NCI-H2107 treated with DMSO at 0.1 percent for 48 hours (cell line): Measurements from ENCODE around the gene NEDD4L.

Experiments used
- DNase-seq: peaks from one replicate; lab custom pipeline; 2025; ENCODE audit not compliant: unreplicated experiment; lab: John Stamatoyannopoulos, UW

NEDD4L gene

GRCh38 chr18:58114766-58115165 is 70.7 kb downstream of the NEDD4L start:
- DNase-seq, result no peak

DNA sequence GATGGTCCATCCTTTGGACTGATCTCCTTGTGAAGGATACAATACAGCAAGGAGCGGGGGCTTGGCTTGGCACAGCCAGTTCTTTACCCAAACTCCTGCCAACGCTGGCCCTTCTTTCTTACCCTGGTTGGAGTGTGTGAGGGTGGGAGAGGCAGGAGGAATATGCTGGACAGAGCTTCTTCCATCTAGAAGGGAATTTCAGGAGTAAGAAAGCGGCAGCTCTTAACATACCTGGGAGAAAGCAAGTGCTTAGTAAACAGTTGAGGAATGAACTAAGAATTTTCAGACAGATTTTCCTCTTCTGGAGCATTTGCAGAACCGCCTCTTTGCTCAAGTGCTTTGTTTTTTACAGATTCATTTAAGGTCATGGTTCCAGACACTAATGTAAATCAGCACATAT is 72.8 kb downstream of the NEDD4L start:
- DNase-seq, result no peak

DNA sequence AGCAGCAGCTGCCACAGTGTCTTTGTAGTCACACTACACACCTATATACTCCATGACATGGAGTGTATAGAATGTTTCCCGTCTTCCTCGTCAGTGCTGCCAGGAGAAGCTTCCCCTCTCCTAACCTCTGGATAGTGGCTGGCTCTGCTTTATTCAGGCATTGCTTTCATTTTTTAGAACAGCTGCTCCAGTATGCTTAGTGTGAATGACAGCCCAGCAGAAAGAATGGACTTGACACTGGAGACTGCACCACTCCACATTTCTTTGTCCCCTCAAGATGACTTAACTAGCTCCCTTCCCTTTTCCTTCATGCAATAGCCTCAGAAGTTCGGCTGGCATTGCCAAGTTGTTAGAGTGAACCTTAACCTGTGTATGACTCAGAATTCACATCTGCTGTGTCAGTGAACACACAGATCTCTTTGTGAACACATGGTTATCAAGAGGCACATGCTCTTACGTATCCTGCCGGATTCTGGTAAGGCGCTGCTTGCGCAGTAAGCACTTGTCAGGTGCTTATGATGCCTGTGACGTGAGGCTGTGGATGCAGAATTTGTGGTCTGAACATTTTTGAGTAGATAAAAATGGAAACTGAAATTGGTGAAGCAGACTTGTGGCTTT is 73.9 kb downstream of the NEDD4L start:
- peak; percentile 55 for DNase-seq

GRCh38 chr18:58118536-58118935 is 74.5 kb downstream of the NEDD4L start:
- DNase-seq, result no peak

DNA sequence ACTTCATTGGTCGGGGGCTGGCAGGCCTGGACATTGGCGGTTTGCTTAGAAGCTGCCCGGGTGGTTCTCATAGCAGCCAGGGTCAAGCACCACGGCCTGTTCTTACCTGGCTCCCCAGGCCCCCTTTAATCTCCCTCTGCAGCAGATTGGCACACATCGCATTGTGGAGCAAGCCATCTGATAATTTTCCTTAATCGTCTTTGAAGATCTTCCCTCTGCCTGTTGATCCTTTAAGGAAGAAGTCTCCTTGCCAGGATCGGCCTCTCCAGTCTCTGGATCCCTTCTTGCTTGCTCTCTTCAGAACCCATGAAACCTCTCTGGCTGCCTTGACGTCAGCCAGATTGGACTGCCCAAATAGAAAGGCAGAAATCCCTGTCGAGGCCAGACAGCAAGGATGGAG is 75.8 kb downstream of the NEDD4L start:
- DNase-seq, result no peak

DNA sequence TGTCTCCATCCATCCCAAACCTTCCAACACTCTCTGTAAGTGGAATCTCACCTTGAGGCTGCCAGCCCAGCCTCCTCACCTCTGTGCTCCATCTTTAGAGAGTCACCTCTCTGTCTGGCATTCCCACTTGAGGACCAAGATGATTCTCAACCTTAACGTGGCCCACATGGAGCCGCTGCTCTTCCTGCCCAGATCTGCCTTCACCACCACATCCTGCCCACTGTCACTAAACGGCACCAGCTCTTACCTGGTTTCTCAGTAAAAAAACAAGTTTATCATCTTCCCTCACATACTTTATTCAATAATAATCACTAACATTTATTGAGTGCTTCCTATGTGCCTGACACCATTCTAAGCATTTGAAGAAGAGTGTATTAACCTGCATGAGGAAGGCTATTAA is 80.4 kb downstream of the NEDD4L start:
- no peak for DNase-seq

DNA sequence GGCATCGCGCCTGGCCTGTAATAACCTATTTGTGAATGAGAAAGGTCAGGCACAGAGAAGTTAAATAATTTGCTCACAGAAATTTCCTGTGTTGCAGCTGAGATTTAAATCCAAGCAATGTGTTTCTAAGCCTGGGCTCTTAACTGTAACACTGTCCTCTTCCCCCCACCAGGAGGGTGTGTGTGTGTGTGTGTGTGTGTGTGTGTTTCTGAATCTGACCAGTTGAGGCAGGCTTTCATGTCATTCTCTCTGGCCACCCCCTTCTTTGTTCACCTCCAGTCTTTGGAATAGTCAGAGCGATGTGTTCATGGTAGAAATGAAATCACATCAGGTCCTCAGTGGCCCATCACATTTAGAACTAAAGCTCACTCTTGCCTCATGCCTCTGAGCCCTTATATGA is 81.2 kb downstream of the NEDD4L start:
- DNase-seq, result no peak

DNA sequence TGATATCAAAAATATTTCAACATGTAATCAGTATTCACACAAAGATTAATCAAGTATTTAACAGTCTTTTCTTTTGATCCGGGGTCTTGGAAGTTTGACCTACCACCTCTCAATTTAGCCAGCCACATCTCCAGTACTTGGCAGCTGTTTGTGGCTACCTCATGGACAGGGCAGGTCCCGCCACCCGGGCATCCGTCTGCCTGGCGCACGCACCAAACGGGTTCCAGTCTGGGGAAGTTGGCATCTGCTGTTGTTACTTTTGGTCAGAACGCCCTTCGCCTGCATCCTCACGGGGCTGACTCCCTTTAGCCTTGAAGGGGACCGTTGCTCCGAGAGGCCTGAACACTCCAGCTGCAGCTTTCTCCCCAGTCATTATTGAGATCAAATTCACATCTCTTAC is 81.7 kb downstream of the NEDD4L start:
- DNase-seq, result no peak

DNA sequence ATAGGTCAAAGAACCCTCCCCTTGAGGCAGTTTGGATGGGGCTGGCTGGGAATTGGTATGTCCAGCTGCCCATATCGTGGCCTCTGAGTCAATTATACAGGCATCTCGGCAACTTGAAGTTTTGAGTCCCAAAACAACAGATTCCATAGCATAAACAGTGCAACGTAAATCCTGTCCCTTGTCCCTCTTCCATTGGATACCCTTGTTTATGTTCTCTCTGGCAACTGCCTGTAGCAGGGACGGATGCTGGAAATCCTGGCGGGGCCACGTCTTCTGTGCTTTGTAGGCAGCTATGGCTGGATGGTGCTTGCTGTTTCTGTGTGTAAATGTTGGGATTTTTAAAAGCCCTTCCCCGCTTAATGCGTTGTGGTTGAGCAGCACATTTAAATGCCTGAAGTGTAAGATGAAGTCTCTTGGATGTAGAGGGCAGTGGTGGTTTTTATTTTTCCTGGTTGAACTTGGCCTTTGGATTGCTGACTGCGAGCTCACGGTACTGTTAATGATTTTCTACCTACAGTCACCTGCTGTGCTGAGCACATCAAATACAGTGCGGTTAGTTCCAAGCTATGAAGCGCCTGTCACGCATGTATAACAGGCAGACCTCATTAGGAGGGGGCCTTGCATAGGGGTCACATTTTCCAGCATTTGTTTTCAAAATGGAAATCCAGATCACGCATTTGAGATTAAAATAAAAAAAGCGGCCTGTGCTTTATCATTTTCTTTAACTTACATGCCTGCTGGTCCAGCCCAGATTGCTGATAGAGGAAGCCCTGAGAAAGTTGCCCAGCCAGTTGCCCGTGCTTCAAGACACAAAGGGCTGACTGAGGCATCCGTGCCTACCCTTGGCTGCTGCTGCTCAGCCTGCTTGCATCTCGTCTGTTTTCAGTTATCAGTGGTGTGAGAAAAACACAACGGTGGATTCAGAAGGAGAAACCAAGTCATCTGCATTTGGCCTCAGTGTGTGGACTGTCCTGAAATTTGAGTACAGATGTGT is 84.7 kb downstream of the NEDD4L start:
- DNase-seq, result peak; percentile 76

DNA sequence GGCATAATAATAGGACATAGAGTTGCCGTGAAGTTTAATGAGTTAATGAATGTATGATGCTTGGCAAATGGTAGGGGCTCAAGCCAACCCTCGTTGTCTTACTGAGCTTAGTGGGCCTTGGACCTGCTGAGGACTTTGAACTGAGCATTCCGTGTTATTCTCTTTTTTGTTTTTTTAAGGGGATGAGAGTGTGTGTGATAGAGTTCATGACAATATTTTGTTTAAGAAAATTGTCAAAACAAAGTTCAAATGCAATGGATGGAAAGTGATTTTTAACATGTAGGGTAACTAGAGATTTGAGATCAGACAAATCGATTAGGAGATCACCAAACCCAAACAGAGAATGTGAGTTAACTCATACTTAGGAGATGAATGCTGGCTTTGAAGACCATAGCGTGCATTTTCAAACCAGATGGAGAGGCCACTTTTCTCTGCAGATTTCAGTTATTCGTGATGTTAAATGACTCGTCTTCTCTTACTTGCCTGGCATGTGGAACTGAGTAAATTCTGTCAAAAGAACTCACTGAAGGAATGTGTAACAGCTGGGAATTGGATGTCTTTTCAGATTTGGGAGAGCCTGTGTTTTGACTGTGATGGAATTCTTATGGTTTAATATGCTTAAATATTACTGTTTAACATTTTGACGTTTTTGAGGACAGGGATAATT is 88.7 kb downstream of the NEDD4L start:
- DNase-seq, result no peak

DNA sequence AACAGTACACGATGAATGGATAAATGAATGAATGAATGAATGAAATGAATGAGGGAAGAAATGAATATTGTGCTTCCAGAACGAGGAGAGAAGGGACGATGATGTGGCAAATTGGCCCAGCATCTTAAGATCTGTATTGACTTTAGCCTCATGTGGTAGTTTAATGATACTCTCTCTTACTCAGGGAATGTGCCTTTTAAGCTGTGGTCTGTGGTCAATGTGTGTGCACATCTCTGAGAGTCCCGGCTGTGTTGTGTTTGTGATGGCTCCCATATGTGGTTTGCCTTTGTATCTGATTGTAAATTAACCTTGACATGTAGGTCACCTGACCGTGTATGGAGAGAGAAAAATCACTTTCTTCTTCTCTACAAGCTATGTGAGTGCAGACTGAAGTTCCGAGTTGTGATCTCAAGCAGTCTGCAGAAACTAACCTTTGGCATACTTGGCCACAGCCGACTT is 91.2 kb downstream of the NEDD4L start:
- DNase-seq, result peak; percentile 15

DNA sequence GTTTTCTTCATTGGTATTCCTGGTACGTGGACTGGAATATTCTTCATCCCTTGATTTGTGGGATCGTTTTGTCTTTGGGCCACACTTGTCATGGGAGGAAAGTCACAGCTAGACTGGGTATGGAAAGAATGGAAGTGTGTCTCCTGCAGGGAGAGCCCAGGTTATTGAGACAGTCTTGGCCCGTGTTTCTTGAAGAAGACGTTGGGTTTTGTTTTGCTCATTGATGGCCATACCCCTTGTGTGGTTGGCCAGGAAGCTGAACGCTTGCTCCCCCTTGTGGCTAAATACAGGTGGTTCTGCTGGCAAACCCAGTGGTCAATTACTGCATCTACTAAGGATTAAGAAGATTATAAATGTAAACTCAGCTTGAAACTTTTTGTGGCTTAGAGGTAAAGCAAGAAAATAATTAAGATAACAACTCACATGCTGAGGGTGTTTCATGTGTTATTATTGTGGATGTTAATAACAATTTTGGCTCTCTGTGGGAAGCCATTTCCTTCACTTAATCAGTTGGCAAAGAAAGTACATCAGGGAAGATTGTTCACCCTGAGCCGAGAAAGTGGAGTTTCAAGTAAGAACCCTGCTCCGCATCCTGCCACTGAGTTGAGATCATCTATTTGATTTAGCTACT is 91.8 kb downstream of the NEDD4L start:
- DNase-seq, result peak; percentile 68

GRCh38 chr18:58136879-58137278 is 92.9 kb downstream of the NEDD4L start:
- DNase-seq, result no peak

- no peak for DNase-seq
Observed at GRCh38 chr18:58139459-58140386, 95.7 kb downstream of the NEDD4L start.

- DNase-seq, result peak; percentile 41
Observed at GRCh38 chr18:58140387-58141325, 96.6 kb downstream of the NEDD4L start.

DNA sequence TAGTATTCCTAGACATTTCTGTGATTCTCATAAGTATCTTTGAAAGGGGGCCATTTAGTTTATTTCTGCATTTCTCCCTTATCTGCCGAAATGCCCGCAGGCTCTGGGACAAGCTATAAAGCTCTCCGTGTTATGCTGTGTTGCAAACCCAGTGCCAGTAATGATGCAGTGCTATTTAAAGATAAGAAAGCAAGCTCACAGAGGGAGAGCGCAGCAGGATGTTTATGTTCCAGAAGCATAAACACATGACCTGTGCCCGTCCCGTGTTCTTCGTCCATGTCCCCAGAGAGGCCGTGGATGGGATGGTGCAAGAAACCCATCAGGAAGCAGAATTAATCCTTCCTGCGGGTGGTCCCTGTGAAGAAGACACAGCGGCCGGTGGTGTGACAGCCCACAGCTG is 99.4 kb downstream of the NEDD4L start:
- no peak for DNase-seq

DNA sequence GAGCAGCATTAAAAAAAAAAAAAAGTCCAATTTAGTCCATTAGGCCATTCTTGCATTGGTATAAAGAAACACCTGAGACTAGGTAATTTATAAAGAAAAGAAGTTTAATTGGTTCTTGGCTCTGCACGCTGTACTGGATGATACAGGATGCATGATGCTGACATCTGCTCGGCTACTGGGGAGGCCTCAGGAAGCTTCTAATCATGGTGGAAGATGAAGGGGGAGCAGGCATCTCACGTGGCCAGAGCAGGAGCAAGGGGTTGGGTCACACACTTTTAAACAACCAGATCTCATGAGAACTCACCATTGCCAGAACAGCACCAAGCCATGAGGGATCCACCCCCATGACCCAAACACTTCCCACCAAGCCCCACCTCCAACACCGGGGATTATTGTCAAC is 100.1 kb downstream of the NEDD4L start:
- no peak for DNase-seq

DNA sequence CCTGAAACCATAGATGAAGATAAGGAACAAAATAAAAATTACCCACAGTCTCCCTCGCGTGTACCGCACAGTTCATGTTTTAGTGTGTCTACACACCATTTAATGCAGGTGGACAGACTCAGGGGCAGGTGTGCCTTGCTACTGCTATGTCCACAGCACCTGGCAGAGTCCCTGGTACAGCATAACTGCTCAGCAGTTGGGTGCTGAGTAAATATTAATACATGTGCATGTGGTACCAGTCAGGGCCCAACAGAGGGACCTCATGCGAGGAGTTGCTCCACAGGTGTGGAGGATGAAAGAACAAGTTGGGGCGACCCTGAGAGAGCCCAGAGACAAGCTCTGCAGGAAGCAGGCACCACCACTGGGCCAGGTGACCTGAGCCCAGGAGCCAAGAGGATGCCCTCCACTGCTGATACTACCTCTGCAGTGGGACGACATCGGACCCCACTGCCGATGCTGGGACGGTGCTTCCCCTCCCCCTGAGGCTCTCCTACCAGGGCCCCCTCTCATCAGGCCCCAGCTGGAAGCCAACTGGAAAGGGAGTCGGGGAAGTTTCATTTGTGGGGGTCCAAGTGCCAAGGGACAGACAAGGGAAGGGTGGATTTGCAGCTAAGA is 100.8 kb downstream of the NEDD4L start:
- no peak for DNase-seq

DNA sequence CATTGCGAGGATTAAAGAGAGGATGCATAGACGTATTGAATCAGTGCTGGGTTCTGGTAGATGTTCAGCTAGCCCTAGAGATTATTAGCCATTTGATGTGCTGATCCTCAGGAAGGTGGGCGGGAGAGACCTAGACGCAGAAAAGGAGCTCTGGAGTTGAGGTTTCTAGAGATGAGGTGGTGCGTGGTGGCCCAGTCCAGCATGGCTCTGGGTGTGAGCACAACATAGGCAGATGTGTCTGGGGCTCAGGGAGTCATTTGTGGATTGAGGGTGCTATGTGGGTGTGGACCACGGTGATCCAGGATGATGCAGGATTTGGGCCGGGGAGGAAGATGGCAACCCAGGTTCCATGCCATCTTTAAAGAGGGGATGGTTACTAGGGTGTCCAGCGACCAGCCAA is 102.1 kb downstream of the NEDD4L start:
- DNase-seq, result no peak
